A549 (cell line): ENCODE measurements around the gene TCEANC2. TPM values are rescaled to one million over a fixed set of nuclear protein-coding genes. Genes with fewer than 3 reads are reported as not detected.

Source experiments
- ATAC-seq, 2 experiments: fragments of 200-7000 bp in 1 of 2; fragments of >200 bp in 1 of 2; cut with Nextera tagmentation in 1 of 2; cut with Tn5 transposase in 1 of 2; 3 replicates each; pipeline versions ENCODE4 v1.8.0 to v1.9.1; 2018 to 2020; ENCODE audit warnings: mild to moderate bottlenecking in 1 of 2, moderate library complexity in 1 of 2
- CTCF ChIA-PET: fragments of 300-600 bp; sonication (Branson Sonifier 250); formaldehyde crosslinking; extraction: SDS; loops from one replicate; lab custom pipeline; 2021; ENCODE audit warnings: antibody characterized with exemption, inconsistent platforms; lab: Yijun Ruan, JAX
- POLR2A ChIA-PET: fragments of 350-600 bp; formaldehyde crosslinking; extraction: SDS; loops from one replicate; lab custom pipeline; 2021; ENCODE audit warnings: antibody characterized with exemption, inconsistent platforms; lab: Yijun Ruan, JAX
- DNase-seq, 2 experiments: peaks; one replicate each; pipeline versions ENCODE4 v3.0.0 to v3.0.0-alpha.2; 2011 to 2016; ENCODE audit warnings: low read depth in 1 of 2, low spot score in 1 of 2
- FAIRE-seq: peaks from 2 replicates; lab custom pipeline; 2011; peaks lifted over from hg19 to GRCh38; lab: Jason Lieb, UNC
- H3K27ac ChIP-seq, 2 experiments: fragments of >200 bp; sonication (Bioruptor Twin); formaldehyde crosslinking; 3 replicates each; pipeline ENCODE4 v1.5.1; 2016 to 2017
- H3K4me1 ChIP-seq: fragments of >200 bp; sonication (Bioruptor Twin); formaldehyde crosslinking; 3 replicates; pipeline ENCODE4 v1.6.1; 2016
- H3K4me2 ChIP-seq: fragments of >200 bp; sonication (Bioruptor Twin); formaldehyde crosslinking; 3 replicates; pipeline ENCODE4 v1.6.1; 2016
- H3K4me3 ChIP-seq: fragments of >200 bp; sonication (Bioruptor Twin); formaldehyde crosslinking; 3 replicates; pipeline ENCODE4 v1.5.1; 2016
- H3K9me3 ChIP-seq: fragments of >200 bp; sonication (Bioruptor Twin); formaldehyde crosslinking; 3 replicates; pipeline ENCODE4 v1.6.1; 2016
- CBX8 ChIP-seq: fragments of 200-600 bp; sonication (generic); IDR thresholded peaks from 2 replicates; pipeline ENCODE4 v1.6.1; 2016
- CHD2 ChIP-seq: fragments of 150-350 bp; IDR thresholded peaks from 2 replicates; pipeline ENCODE4 v1.6.1; 2014; ENCODE audit warnings: low read length; ENCODE audit not compliant: partially characterized antibody
- CHD4 ChIP-seq: fragments of 200-600 bp; sonication (generic); IDR thresholded peaks from 2 replicates; pipeline ENCODE4 v1.6.1; 2016; ENCODE audit warnings: antibody characterized with exemption, mild to moderate bottlenecking, borderline replicate concordance
- EHMT2 ChIP-seq: fragments of 200-600 bp; sonication (generic); IDR thresholded peaks from 2 replicates; pipeline ENCODE4 v1.6.1; 2016; ENCODE audit warnings: antibody characterized with exemption, low read depth, mild to moderate bottlenecking, moderate library complexity
- FOSL2 ChIP-seq, 2 experiments: fragments of 450-650 bp in 1 of 2; fragments of >200 bp in 1 of 2; sonication (Bioruptor Twin) in 1 of 2; formaldehyde crosslinking; IDR thresholded peaks; 2 replicates each; pipeline versions ENCODE4 v1.5.0 to v1.6.1; 2016 to 2020; ENCODE audit warnings: mild to moderate bottlenecking in 1 of 2, moderate library complexity in 1 of 2
- FOXS1 ChIP-seq: fragments of 250-450 bp; sonication (Bioruptor Pico); IDR thresholded peaks from 2 replicates; pipeline ENCODE4 v1.5.0; 2020; ENCODE audit warnings: mild to moderate bottlenecking, moderate library complexity
- HDAC2 ChIP-seq: fragments of 200-600 bp; sonication (generic); IDR thresholded peaks from 2 replicates; pipeline ENCODE4 v1.6.1; 2016
- HEYL ChIP-seq: fragments of 250-450 bp; sonication (Bioruptor Pico); IDR thresholded peaks from 2 replicates; pipeline ENCODE4 v1.8.0; 2021; ENCODE audit warnings: mild to moderate bottlenecking, moderate library complexity
- JUNB ChIP-seq: fragments of >200 bp; sonication (Bioruptor Twin); formaldehyde crosslinking; IDR thresholded peaks from 2 replicates; pipeline ENCODE4 v1.6.1; 2016
- KDM1A ChIP-seq: fragments of 200-600 bp; sonication (generic); IDR thresholded peaks from 2 replicates; pipeline ENCODE4 v1.6.1; 2016; ENCODE audit warnings: low read depth, mild to moderate bottlenecking
- KDM5A ChIP-seq: fragments of 200-600 bp; sonication (generic); IDR thresholded peaks from 2 replicates; pipeline ENCODE4 v1.6.1; 2016; ENCODE audit warnings: antibody characterized with exemption, mild to moderate bottlenecking
- MAZ ChIP-seq: fragments of 150-350 bp; IDR thresholded peaks from 2 replicates; pipeline ENCODE4 v1.6.1; 2014; ENCODE audit warnings: antibody characterized with exemption, low read depth, low read length, borderline replicate concordance
- MYC ChIP-seq: IDR thresholded peaks from 2 replicates; pipeline ENCODE4 v1.6.1; 2012; ENCODE audit warnings: mild to moderate bottlenecking, inconsistent platforms, low read length, improper control_type of control experiment, borderline replicate concordance
- NPAS2 ChIP-seq: fragments of 250-450 bp; sonication (Bioruptor Pico); IDR thresholded peaks from 2 replicates; pipeline ENCODE4 v1.8.0; 2022; ENCODE audit warnings: mild to moderate bottlenecking, moderate library complexity, borderline replicate concordance
- PBX3 ChIP-seq: IDR thresholded peaks from 2 replicates; pipeline ENCODE4 v1.6.1; 2012
- POLR2AphosphoS2 ChIP-seq: conservative IDR thresholded peaks from 2 replicates; pipeline ENCODE4 v1.6.1; 2012; ENCODE audit warnings: low read length, improper control_type of control experiment, inconsistent platforms
- SREBF2 ChIP-seq: fragments of 450-650 bp; IDR thresholded peaks from 2 replicates; pipeline ENCODE4 v1.6.1; 2014; ENCODE audit warnings: mild to moderate bottlenecking, moderate library complexity
- TFCP2L1 ChIP-seq: fragments of 250-450 bp; sonication (Bioruptor Pico); IDR thresholded peaks from 2 replicates; pipeline ENCODE4 v1.5.0; 2021; ENCODE audit warnings: mild to moderate bottlenecking
- TP53 ChIP-seq: fragments of 250-450 bp; sonication (Bioruptor Pico); IDR thresholded peaks from 2 replicates; pipeline ENCODE4 v1.5.0; 2021; ENCODE audit warnings: mild to moderate bottlenecking, moderate library complexity
- USF2 ChIP-seq: fragments of 450-650 bp; IDR thresholded peaks from 2 replicates; pipeline ENCODE4 v1.6.1; 2014; ENCODE audit warnings: antibody characterized with exemption
- ZC3H11A ChIP-seq: fragments of 450-650 bp; IDR thresholded peaks from 2 replicates; pipeline ENCODE4 v1.6.1; 2014; ENCODE audit warnings: antibody characterized with exemption, mild to moderate bottlenecking
- ZNF302 ChIP-seq: fragments of 250-450 bp; sonication (Bioruptor Pico); IDR thresholded peaks from 2 replicates; pipeline ENCODE4 v1.9.0; 2021; ENCODE audit warnings: inconsistent platforms, mild to moderate bottlenecking, moderate library complexity
- WGBS: methylation state at CpG from one replicate; pipeline ENCODE4 v1.1.6; 2017; ENCODE audit errors: missing lambda C conversion rate; 5-methylcytosine and 5-hydroxymethylcytosine counted together
- polyA plus RNA-seq, 4 experiments: library from polyadenylated mRNA; depleted of rRNA in 3 of 4; stranded (reverse); fragments of >200 nt; fragmentation: RNase III in 1 of 4; extraction: RNeasy Plus Mini Kit Qiagen cat#74134 plus additional on column Dnase treatment in 1 of 4; gene quantifications; 2 replicates in 3 of 4; 3 replicates in 1 of 4; pipeline ENCODE4 v1.2.3, GENCODE V29; 2011 to 2017
- TF ChIP-seq, protein P1 (sequence below): IDR thresholded peaks from 2 replicates; pipeline ENCODE4 v1.6.1; 2012; ENCODE audit warnings: low read depth, borderline replicate concordance
- TF ChIP-seq, protein P2 (sequence below): fragments of 200-600 bp; sonication (generic); IDR thresholded peaks from 2 replicates; pipeline ENCODE4 v1.6.1; 2016; ENCODE audit warnings: antibody characterized with exemption, mild to moderate bottlenecking, moderate library complexity

The TCEANC2 gene
- polyA plus RNA-seq, 2 of the 4 experiments (the other 2 are of a cell fraction), result 1.9 to 3.4 TPM

DNA sequence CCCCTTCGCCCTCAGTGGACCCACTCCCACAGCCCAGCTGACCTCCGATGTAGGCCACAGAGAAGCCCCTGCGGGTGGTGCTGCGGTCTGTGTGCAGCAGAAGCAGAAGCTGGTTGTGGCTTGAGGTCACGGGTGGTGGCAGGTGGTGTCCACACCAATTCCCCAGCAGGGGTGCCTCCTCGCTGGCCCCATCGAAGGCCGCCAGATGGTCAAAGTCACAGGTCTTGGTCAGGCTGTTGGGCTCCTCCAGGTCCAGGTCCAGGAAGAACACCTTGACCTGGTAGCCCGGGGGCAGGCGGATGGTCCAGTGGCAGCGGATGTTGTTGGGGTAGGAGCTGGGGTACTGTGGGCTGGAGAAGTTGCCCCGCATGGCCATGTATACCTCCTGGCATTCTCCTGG is 86.3 kb downstream of the TCEANC2 start:
- Histone ChIP-seq H3K27ac (no peak overlapping the region), H3K4me3 (no peak overlapping the region), H3K9me3 (no peaks in the 10 kb centered on the region), H3K4me1 (0 out of 3 replicates have a peak, but pooled peaks cover 3% of the 10 kb centered on the region), H3K4me2 (no peak overlapping the region)
- ATAC-seq, result no peak
- ChIA-PET POLR2A (no interaction called here), CTCF (interaction anchor here (1.5 to 2.1 kb wide), 2 partner anchors 10 to 350 kb away, joined by 3 to 10 read pairs; no protein-coding TSS in a partner anchor)
- TF ChIP-seq HDAC2, result no peak
- TF ChIP-seq KDM5A, result no peak
- no peak for TF ChIP-seq ZNF302 (CRISPR knock-in tag)
- TF ChIP-seq PBX3, result no peak
- TF ChIP-seq FOXS1 (CRISPR knock-in tag), result no peak
- TF ChIP-seq MAZ, result no peak
- no peak for TF ChIP-seq KDM1A
- no peak for TF ChIP-seq SREBF2
- TF ChIP-seq EHMT2, result no peak
- TF ChIP-seq, protein P1, sequence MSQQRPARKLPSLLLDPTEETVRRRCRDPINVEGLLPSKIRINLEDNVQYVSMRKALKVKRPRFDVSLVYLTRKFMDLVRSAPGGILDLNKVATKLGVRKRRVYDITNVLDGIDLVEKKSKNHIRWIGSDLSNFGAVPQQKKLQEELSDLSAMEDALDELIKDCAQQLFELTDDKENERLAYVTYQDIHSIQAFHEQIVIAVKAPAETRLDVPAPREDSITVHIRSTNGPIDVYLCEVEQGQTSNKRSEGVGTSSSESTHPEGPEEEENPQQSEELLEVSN, result no peak
- TF ChIP-seq FOSL2 (IDR thresholded peaks at IDR 0.05), result no peak
- no peak for TF ChIP-seq FOSL2 (CRISPR knock-in tag; IDR thresholded peaks at IDR 0.05)
- TF ChIP-seq CHD4, result no peak
- no peak for TF ChIP-seq CBX8
- DNase-seq, result no peak
- WGBS, result 88% methylated on average over 8 of the region's 12 CpGs
- FAIRE-seq, result no peak

DNA sequence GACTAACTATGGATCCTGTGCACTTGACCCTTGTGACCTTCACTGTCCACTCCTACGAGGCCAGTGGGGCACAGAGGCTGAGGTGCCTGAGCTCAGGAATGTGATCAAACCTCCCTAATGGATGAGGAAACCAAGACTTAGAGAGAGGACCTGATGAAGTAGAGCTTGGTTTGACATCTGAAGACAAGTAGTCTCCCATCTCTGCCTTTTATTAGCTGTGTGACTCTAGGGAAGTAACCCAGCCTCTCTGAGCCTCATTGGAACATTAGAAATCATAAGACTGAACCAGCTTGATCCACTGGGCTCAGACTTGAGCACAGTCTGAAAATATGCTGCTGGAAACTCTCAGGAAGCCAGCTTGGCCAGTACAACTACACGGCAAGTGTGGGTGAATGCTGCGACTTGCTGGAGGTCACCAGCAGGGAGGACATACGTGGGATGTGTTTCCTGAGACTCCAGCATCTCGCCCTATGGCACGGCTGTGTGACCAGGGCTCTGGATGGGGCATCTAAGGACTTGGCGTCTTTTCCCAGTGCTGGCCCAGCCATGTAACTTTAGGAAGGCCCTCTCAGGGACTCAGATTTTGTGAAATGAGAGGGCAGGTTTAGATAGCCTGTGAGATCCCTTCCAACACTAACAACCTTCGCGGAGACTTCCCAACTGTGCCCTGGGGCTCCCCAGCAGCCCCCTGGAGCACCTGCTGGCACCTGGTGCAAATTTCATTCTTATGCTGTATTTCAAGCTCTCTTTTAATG is 88.9 kb downstream of the TCEANC2 start:
- Histone ChIP-seq H3K4me2 (no peak overlapping the region), H3K27ac (no peak overlapping the region), H3K9me3 (no peaks in the 10 kb centered on the region), H3K4me3 (no peak overlapping the region), H3K4me1 (no peaks in the 10 kb centered on the region)
- FAIRE-seq (no peak), DNase-seq (no peak), ATAC-seq (no peak)
- CTCF ChIA-PET, result interaction anchor here (1.2 kb wide), 1 partner anchor 21 kb away, joined by 3 read pairs; no protein-coding TSS in a partner anchor
- TF ChIP-seq HEYL, result no peak
- no peak for TF ChIP-seq NPAS2 (CRISPR knock-in tag)
- POLR2A ChIA-PET, result no interaction called here
- WGBS, result 84% methylated on average over 8 of the region's 9 CpGs

DNA sequence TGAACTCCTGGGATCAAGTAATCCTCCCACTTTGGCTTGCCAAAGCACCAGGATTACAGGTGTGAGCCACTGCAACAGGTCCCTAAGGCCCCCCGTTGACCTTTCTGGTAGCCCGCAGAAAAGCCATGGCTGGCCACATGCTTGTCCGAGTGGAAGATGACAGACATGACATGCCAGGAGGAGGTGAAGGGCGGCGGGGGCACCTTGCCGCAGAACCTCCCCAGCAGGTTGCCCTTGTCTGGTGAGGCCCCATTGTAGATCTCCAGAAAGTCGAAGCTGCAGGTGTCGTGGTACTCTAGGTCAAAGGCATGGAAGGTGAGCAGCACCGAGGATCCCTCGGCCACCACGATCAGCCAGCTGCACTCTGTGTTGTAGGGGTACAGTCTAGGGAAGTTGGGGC is 91.0 kb downstream of the TCEANC2 start:
- Histone ChIP-seq H3K4me2 (no peak overlapping the region), H3K9me3 (no peaks in the 10 kb centered on the region), H3K4me1 (no peaks in the 10 kb centered on the region), H3K4me3 (no peak overlapping the region), H3K27ac (no peak overlapping the region)
- DNase-seq, result no peak
- 90% methylated on average over 6 of the region's 11 CpGs for WGBS
- POLR2A ChIA-PET, result no interaction called here
- FAIRE-seq, result no peak
- CTCF ChIA-PET, result interaction anchor here (0.6 to 1.4 kb wide), 3 partner anchors 75 to 345 kb away, joined by 3 to 6 read pairs (median 4); no protein-coding TSS in a partner anchor
- ATAC-seq, result no peak
- TF ChIP-seq POLR2AphosphoS2 (no peak), CHD4 (no peak), CHD2 (no peak), PBX3 (no peak), TP53 (CRISPR knock-in tag) (no peak), NPAS2 (CRISPR knock-in tag) (no peak), KDM5A (no peak), JUNB (no peak), USF2 (no peak), TFCP2L1 (CRISPR knock-in tag) (no peak), EHMT2 (no peak), ZC3H11A (no peak), MYC (no peak)
- TF ChIP-seq, protein P2, sequence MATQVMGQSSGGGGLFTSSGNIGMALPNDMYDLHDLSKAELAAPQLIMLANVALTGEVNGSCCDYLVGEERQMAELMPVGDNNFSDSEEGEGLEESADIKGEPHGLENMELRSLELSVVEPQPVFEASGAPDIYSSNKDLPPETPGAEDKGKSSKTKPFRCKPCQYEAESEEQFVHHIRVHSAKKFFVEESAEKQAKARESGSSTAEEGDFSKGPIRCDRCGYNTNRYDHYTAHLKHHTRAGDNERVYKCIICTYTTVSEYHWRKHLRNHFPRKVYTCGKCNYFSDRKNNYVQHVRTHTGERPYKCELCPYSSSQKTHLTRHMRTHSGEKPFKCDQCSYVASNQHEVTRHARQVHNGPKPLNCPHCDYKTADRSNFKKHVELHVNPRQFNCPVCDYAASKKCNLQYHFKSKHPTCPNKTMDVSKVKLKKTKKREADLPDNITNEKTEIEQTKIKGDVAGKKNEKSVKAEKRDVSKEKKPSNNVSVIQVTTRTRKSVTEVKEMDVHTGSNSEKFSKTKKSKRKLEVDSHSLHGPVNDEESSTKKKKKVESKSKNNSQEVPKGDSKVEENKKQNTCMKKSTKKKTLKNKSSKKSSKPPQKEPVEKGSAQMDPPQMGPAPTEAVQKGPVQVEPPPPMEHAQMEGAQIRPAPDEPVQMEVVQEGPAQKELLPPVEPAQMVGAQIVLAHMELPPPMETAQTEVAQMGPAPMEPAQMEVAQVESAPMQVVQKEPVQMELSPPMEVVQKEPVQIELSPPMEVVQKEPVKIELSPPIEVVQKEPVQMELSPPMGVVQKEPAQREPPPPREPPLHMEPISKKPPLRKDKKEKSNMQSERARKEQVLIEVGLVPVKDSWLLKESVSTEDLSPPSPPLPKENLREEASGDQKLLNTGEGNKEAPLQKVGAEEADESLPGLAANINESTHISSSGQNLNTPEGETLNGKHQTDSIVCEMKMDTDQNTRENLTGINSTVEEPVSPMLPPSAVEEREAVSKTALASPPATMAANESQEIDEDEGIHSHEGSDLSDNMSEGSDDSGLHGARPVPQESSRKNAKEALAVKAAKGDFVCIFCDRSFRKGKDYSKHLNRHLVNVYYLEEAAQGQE, result no peak
